GM18517 (cell line): Measurements from ENCODE around the gene EFR3B.

Experiments used
- ATAC-seq: cut with Tn5 transposase; IDR thresholded peaks from one replicate; pipeline ENCODE4 v1.9.1; 2021; ENCODE audit warnings: mild to moderate bottlenecking, moderate library complexity; ENCODE audit not compliant: unreplicated experiment

The EFR3B gene

GRCh38 chr2:25176541-25177181 is 134.8 kb downstream of the EFR3B start:
- ATAC-seq, result no peak

- no peak for ATAC-seq
Observed at GRCh38 chr2:25177211-25177611, 135.3 kb downstream of the EFR3B start.

- ATAC-seq, result no peak
Observed at GRCh38 chr2:25178976-25179375, 137.1 kb downstream of the EFR3B start.

- no peak for ATAC-seq
Observed at GRCh38 chr2:25184254-25184653, 142.4 kb downstream of the EFR3B start.

- ATAC-seq, result no peak
Observed at GRCh38 chr2:25187729-25188350, 146.0 kb downstream of the EFR3B start.

- ATAC-seq, result no peak
Observed at GRCh38 chr2:25188405-25188804, 146.5 kb downstream of the EFR3B start.

GRCh38 chr2:25190536-25190935 is 148.7 kb downstream of the EFR3B start:
- ATAC-seq, result no peak

GRCh38 chr2:25194576-25195122 is 152.8 kb downstream of the EFR3B start:
- no peak for ATAC-seq

- ATAC-seq, result no peak
Observed at GRCh38 chr2:25197336-25198208, 155.7 kb downstream of the EFR3B start.

- no peak for ATAC-seq
Observed at GRCh38 chr2:25198209-25198525, 156.3 kb downstream of the EFR3B start.

- no peak for ATAC-seq
Observed at GRCh38 chr2:25198576-25198975, 156.7 kb downstream of the EFR3B start.

- no peak for ATAC-seq
Observed at GRCh38 chr2:25201265-25201664, 159.4 kb downstream of the EFR3B start.

GRCh38 chr2:25201794-25202193 is 159.9 kb downstream of the EFR3B start:
- ATAC-seq, result no peak

- ATAC-seq, result no peak
Observed at GRCh38 chr2:25202275-25202674, 160.4 kb downstream of the EFR3B start.

- no peak for ATAC-seq
Observed at GRCh38 chr2:25204190-25204838, 162.4 kb downstream of the EFR3B start.

GRCh38 chr2:25207078-25207545 is 165.2 kb downstream of the EFR3B start:
- ATAC-seq, result no peak
